ENCODE data around the gene CMPK2.

The CMPK2 gene

GRCh38 chr2:6810961-6811360, 54.7 kb downstream of the CMPK2 start:
- DNase-seq (ENCODE audit: low read depth in 2 of 2), result no peak
- H3K4me3 ChIP-seq (replicated peaks in 1 of 2; ENCODE audit: low read depth in 2 of 2, low read length in 2 of 2), result no peak overlapping the region
- no peak for TF ChIP-seq CTCF (IDR thresholded peaks at IDR 0.05; ENCODE audit: low read depth, low read length)

GRCh38 chr2:6808426-6808825, 57.3 kb downstream of the CMPK2 start:
- DNase-seq (ENCODE audit: low read depth in 2 of 2), result no peak
- no peak overlapping the region for H3K4me3 ChIP-seq (replicated peaks in 1 of 2; ENCODE audit: low read depth in 2 of 2, low read length in 2 of 2)
- no peak for TF ChIP-seq CTCF (IDR thresholded peaks at IDR 0.05; ENCODE audit: low read depth, low read length)

GRCh38 chr2:6806604-6807003, 59.1 kb downstream of the CMPK2 start:
- H3K4me3 ChIP-seq (replicated peaks in 1 of 2; ENCODE audit: low read depth in 2 of 2, low read length in 2 of 2), result no peak overlapping the region
- DNase-seq (ENCODE audit: low read depth in 2 of 2), result no peak
- no peak for TF ChIP-seq CTCF (IDR thresholded peaks at IDR 0.05; ENCODE audit: low read depth, low read length)

- no peak for TF ChIP-seq CTCF (IDR thresholded peaks at IDR 0.05; ENCODE audit: low read depth, low read length)
- DNase-seq (ENCODE audit: low read depth in 2 of 2), result peak in 1 of 2 donors; percentile 5
These were observed 65.2 kb downstream of the CMPK2 start for GRCh38 chr2:6800553-6800952.

More at GRCh38 chr2:6800553-6800952, 65.2 kb downstream of the CMPK2 start:
- H3K4me3 ChIP-seq (replicated peaks in 1 of 2; ENCODE audit: low read depth in 2 of 2, low read length in 2 of 2), result no peak overlapping the region

Data from cardiac fibroblast (primary cell).